COLO668 (cell line): ENCODE results near the gene WNT10A.
"Not testable (repeated sequence)": the region's sequence is repeated elsewhere in the genome, so short reads cannot be mapped to it uniquely, and the experiment has no call there.

Experiments
- DNase-seq: peaks from one replicate; lab custom pipeline; 2025; ENCODE audit not compliant: unreplicated experiment; lab: John Stamatoyannopoulos, UW

Gene WNT10A

DNA sequence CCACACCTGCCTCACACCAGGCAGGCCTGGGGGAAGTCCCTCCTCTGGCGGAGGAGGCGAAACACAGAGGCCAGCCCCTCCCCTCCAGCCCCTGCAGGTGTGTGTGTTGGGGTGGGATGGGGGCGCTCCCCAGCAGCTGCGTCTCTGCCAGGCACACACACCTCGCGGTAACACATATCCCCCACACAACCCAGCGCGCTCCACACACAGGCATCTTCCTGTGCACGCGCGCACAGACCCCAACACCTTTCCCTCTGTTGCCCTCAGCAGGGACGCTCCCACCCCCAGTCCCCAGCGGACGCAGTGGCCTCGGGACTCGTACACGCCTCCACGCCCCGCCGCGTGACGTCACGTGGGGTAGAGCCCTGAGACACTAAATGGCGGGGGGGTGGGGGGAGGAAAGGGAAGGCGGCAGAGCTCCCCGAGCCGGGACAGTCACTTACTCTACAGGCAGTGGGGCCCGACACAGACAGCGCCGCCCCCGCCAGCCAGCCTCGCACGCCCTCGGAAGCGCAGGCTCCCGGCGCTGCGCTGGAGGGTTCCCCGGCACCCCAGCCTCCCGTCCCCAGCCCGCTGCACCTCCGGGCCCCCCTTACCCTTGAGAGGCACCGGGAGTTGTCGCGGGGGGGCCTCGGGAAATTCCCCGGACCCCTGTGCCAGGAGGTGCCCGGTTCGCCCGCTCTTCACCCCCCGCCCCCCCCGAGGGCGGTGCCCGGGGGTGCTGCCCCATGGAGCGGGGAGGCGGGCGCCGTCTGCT, at the start of gene WNT10A:
Gene WNT10A, plus strand, starts transcription at position 751 of the 757 bp plus-strand sequence. CDS start 144 bp downstream, outside the sequence.
- peak; percentile 85 for DNase-seq

DNA sequence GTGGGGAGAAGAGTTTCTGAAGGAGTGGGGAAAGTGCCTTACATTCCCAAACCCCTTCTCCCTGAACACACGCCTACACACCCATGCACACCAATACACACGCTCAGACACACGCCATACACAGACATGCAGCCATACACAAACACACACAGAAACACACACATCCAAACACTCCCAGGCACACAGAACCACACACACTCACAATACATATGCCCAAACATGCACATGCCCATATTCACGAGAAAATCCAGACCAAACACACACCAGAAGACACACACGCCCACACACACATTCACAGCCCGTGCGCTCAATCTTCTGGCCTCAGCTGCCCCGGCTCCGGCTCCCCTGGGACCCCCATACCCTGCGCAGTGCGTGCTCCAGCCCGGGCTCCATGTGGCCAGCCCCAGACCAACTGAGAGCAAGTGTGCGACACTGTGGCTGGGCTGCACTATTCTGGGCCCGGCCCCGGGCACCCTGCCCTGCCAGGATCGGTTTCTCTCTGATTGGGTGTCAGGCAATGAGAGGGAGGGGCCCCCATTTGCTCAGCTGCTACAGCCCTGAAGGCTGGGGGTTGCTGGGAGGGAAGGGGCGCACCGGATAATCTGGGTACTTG, 49.2 kb upstream of the WNT10A start, which contains the start of gene PRKAG3:
Gene PRKAG3, minus strand, starts transcription at position 426 of the 613 bp plus-strand sequence.
- DNase-seq: no peak

DNA sequence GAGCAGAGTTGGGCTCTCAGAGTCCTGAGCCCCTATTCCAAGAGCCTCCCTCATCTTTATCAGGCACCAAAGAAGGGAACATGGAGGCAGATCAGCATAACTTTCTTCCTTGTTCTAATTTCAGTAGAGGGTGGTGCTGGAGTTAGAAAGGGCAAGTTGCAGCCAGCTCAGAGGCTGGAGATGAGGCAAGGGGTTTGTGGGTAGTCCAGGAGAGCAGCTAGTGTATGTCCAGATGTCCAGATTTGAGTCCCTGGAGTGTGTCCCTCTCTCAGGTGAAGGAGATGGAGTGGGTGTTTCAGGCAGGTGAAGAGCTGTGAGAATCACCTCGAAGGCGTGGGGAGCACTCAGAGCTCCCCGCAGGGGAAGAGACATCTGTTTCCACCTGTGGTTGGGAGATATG, 48.6 kb upstream of the WNT10A start:
- no peak for DNase-seq

DNA sequence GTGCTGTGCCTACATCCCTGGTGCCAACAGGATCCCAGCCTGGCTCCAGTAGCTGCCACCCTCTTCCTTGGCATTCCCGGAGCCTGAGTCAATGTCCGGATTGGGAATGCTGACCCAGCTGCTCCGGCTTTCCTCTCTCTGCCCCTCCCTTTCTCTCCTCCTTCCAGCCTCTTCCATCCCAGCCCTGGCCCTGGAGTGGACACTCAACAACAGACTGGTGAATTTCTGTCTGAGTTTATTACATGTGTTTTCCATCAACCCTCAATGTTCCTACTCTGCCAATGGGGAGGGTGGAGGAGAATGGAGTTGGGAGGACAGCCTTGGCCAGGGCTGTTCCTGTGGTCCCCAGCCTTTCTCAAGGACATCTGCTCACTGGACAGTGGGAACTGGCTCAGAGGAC, 48.1 kb upstream of the WNT10A start:
- no peak for DNase-seq

DNA sequence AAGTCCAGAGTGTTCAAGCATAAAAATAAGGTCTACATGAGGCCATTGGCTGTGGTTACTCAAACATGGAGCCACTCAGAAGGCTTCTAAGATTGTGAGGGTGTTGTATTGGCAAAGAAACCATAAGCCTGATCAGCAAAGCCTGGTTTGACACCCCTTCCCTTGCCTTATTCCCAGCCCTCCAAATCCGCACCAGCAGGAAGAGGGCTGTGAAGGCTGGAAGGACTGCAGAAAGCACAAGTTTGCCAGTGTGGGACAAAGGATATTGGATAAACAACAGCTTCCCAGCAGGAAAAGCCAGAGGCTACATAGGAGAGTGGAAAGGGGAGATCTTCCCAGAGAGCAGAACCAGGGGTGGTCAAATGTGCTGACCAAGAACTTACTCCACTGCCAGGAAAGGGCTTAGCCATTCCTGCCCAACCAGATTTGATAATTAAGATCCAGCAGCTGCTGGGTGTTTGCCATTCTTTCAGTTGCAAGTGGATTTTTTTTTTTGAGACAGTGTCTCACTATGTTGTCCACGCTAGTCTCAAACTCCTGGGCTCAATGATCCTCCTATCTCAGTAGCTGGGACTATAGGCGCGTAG, 47.5 kb upstream of the WNT10A start:
- no peak for DNase-seq

DNA sequence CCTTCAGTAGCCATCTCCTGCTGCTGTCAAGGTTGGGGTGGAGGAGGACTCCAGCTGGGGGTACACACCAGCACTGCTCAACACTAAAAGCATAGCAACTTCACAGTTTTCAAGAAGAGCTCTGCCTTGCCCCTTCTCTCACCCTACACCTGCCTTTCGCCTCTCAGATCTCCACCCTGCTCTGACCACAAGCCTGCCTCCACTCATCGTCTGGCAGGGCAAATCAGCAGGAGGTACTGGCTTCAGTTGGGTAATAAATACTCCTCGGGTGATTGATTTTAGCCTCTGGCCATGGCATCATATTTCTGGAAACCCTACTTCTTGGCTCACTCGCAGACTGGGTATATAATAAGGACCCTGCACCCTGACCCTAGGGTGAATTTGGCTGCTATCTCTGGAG, 46.0 kb upstream of the WNT10A start:
- DNase-seq: peak; percentile 60

DNA sequence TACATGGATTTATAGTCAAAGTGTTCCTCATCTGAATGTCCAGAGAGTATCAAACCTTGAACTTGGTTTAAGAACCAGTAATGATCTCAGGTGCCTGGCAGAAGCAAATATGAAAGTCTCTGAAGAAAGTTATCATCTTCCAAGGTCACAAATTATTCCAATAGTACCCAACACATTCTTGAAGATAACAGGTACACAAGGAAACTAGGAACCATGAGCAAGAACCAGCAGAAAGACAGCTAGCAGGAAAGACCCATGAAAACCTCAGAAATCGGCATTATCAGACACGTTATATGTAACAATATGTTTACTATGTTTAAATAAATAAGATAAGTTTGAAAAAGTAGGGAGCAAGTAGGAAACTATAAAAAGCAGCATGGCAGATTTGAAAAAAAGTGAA, 43.2 kb upstream of the WNT10A start:
- no peak for DNase-seq

DNA sequence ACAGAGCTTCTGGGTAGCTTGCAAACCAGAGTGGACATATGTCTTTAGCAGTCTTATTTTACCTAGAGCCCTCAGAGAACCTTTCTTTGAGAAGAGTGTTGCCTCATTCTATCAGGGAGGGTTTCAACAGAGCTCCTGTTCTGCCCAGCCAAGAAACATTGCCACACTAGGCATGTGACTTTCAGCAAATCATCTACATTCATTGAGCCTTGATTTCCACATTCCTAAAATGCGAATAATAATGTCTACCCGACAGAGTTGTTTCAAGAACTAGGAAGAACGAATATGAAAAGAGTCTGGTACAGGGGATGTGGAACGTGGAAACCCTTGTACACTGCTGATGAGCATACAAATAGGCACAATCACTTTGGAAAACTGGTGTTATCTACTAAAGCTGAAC, 41.2 kb upstream of the WNT10A start:
- no peak for DNase-seq

DNA sequence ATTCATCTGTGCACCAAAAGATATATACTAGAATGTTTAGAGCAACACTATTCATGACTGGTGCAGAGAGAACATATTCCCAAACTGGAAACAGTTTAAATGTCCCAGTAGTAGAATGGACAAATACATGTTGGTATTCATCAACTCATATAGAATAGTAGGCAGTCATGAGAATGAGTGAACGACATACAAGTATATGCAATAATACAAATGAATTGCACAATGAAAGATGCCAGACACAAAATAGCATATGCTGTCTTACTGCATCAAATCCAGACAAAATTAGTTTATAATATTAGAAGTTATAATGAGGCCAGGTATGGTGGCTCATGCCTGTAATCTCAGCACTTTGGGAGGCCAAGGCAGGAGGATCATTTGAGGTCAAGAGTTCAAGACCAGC, 40.8 kb upstream of the WNT10A start:
- DNase-seq: no peak

DNA sequence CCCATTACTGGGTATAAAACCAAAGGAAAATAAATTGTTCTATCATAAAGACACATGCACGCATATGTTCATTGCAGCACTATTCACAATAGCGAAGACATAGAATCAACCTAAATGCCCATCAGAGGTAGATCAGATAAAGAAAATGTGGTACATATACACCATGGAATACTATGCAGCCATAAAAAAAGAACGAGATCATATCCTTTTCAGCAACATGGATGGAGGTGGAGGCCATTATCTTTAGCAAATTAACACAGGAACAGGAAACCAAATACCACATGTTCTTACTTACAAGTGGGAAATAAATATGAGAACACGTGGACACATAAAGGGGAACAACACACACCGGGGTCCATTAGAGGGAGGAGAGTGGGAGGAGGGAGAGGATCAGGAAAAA, 36.3 kb upstream of the WNT10A start:
- DNase-seq: not testable (repeated sequence)

DNA sequence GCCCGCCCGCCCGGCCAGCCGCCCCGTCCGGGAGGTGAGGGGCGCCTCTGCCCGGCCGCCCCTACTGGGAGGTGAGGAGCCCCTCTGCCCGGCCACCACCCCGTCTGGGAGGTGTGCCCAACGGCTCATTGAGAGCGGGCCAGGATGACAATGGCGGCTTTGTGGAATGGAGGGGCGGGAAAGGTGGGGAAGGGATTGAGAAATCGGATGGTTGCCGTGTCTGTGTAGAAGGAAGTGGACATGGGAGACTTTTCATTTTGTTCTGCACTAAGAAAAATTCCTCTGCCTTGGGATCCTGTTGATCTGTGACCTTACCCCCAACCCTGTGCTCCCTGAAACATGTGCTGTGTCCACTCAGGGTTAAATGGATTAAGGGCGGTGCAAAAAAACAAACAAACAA, 33.7 kb upstream of the WNT10A start:
- not testable (repeated sequence) for DNase-seq

DNA sequence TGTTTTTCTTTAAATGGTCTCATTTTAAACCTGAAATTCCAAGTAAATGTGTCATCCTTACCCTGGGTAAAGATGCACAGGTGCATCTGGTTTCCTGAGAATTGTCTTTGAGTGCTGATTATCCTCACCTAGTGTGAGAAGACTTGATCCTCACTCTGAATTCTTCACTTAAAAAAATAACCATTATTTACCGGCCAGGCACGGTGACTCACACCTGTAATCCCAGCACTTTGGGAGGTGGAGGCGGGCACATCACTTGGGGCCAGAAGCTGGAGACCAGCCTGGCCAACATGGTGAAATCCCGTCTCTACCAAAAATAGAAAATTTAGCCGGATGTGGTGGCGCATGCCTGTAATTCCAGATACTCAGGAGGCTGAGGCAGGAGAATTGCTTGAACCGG, 30.9 kb upstream of the WNT10A start:
- no peak for DNase-seq

DNA sequence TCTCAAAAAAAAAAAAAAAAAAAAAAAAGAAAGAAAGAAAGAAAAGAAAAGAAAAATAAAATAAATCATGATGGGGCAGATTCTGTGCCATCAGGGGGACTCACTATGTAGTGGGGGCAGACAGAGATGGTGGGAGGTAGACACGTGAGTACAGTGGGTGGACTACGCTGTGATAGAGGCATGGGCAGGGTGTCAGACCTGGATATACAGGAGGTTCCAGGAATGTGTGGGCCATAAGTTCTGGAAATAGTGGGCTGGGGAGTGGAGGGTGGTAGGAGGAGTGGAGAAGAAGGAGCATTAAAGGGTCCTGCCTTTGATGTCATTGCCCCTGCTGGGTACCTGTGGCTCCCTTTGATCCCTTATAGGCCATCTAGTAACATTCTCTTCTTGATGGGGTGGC, 29.9 kb upstream of the WNT10A start:
- DNase-seq: no peak

DNA sequence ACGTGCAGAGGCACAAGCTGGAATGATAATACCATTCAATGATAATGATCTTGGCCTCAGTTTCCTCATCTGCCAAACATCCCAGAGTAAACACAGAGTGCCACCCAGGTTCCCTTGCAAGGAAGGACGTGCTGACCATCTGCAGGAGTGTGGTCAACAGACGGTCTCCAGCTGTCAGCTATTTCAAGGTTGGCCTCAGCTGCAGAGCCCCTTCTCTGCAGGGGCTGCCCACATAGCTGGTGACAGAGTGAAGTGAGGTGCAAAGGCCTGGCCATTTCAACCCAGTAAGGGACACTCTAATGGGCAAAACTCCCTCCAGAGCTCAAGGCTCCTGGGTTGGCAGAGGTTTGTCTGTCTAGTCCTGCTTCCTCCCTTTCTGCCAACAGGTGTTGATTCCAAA, 29.4 kb upstream of the WNT10A start:
- no peak for DNase-seq

DNA sequence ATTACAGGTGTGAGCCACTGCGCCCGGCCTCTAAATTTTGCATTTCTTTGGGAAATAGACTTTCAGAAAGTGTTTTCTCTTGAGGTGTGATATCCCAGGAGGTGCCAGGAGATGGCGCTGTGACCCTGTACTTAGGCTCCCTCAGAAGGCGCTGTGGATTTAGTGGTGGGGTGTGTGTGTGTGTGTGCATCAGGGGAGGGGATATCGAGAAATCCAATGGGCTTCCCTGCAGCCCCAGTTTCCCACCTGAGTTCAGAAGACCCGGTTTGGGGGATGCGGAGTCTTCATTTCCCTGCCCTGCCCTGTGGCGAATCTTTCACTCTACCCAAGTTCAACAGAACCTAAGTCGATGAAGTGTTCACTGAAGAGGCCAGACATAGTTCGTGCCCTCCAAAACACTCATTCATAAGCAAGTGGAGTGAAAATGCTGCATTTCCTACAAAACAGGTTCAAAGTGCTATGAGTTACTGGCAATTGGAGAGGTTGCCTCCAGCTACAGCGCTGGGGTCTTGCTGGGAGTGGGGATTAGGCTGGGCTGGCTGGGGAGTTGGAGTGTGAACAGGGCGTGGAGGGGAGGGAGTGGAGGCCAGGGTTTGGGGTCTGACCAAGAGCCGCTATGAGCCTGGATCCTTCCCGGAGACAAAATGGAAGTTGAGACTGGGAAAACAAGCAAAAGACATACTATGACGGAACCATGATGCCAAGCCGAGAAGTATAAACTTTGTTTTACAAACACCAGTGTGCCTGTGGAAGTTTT, 27.6 kb upstream of the WNT10A start:
- DNase-seq: peak; percentile 65

DNA sequence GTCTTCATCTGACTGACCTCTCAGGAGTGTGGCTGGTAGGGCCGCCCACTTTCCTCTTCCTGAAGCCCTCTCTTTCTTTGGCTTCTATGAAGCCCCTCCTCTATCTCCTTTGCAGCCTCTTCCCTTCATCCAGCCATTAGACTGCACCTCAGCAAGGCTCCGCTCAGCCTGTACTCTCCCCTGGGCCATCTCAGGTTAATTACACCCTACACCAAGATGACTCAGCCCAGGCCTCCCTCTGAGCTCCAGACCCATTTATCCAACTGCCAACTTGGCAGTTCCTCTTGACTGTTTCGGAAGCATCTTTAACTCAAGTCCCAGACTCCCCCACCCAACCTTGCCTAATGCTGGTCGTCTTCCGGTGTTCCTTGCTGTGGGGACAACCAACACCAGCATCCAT, 26.9 kb upstream of the WNT10A start:
- DNase-seq: no peak

DNA sequence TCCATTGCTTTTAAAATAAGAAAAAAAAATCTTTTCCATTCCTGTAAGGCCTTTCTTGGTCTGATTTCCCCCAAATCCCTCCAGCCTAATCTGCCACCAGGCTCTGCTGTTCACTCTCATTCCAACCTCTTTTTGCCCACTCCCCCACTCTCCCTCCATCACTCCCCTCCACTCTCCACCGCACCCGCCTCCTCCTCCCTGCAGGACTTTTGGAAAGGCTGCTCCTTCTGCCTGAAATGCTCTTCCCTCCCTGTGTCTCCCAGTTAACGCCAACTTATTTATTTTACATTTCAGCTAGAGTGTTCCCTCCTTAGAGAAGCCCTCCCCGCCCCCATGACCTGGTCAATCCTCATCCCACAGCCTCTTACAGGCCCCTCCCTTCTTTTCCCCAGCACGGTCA, 25.8 kb upstream of the WNT10A start:
- DNase-seq: no peak

DNA sequence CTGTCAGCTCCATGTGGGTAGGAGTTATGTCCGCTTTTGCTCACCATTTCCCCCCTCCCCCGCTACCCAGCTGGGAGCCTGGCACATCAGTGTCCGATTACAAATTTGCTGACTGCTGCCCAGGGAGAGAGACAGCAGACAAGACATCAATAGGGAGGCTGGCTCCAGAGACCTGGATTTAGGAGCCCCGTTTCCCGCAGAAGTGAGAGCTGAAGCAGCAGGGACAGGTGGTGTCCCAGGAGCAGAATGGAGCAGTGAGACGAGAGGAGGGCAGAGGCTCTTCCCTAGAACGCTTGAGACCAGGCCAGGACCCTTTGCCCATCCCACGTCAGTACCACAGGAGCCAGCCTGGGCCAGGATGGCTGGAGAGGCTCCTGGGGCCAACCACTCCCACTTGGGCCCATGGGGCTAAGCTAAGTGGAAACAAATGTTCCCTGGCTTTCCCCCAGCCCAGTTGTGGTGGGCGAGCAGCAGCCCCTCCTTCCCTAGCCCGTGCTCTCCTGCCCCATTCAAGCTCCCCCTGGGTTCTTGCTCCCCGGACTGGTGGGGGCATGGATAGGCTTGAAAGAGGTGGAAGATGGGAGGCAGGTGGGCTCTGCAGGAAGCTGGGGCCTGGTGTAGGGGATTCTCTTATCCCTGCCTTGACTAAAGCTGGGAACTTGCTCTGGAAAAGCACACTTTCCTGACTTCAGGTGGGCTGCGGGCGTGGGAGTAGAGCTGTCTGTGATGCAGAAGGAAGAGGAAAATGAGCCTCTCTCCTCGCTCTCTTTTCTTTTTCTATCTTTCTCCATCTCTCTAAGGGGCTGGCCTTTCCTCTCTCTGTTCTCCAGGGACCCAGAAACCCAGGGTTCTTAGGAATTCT, 25.1 kb upstream of the WNT10A start:
- no peak for DNase-seq

DNA sequence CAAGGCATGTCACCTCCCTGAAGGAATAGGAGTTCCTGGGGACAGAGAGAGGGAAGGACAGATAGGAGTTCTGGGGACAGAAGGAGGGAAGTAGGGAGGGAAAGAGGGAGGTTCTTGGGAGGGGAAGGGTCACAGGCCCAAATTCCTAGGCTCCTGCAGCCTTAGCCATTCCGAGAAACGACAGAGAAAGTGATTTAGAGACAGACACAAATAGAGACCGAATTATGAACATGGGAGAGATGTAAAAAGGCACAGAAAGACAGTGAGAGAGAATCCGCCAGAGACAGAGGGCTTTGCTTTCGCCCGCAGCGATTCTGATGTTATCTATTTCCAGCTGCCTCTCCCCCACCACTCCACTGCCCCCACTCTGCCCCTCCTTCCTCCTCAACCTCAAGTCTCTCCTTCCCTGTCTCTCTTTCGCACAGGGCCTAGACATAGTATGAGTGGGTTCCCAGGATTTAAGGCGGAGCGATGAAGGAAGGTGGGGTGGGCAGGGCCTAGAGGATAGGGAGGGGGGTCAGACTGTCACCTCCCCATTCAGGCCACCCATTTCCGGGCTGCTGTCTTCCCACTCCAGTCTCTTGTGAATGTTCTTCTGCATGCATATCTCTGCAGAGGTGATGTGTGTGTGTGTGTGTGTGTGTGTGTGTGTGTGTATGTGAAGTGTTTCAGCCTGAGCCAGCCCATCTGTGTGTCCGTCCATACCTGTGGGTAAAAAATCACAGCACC, 24.3 kb upstream of the WNT10A start:
- DNase-seq: no peak

DNA sequence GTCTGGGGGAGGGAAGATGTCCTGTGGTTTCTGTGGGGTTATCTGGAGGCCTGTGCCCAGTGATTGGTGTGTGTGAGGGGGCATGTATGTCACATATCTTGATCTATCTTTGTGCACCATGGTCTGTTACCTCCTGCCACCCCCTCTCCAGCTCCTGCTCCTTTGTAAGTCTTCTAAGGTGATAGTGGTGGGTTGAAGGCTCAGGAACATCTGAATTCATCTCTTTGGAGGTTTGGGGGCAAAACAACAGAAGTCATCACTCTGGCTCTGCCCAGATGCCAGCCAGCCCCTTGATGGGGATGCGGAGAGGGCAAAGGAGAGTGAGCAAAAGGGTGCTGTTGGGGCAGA, 23.8 kb upstream of the WNT10A start:
- no peak for DNase-seq
